B cell (primary cell): ENCODE data around the gene DAP.

Experiments used
- CTCF ChIP-seq: fragments of 200-600 bp; IDR thresholded peaks from one replicate; pipeline ENCODE4 v1.8.0; 2022; ENCODE audit warnings: antibody characterized with exemption, mild to moderate bottlenecking
- EZH2 ChIP-seq: IDR thresholded peaks from 2 replicates; pipeline ENCODE4 v1.6.1; 2012; ENCODE audit warnings: borderline replicate concordance, low read depth, mild to moderate bottlenecking, moderate library complexity, low read length; ENCODE audit not compliant: insufficient read depth, poor library complexity, severe bottlenecking

- TF ChIP-seq CTCF (no peak), EZH2 (no peak)
These were observed 76.5 kb downstream of the DAP start for GRCh38 chr5:10684303-10685086.
